Measurements from ENCODE around the gene SNAP29.
"Not testable (repeated sequence)": the region's sequence is repeated elsewhere in the genome, so short reads cannot be mapped to it uniquely, and the experiment has no call there.

SNAP29 gene

DNA sequence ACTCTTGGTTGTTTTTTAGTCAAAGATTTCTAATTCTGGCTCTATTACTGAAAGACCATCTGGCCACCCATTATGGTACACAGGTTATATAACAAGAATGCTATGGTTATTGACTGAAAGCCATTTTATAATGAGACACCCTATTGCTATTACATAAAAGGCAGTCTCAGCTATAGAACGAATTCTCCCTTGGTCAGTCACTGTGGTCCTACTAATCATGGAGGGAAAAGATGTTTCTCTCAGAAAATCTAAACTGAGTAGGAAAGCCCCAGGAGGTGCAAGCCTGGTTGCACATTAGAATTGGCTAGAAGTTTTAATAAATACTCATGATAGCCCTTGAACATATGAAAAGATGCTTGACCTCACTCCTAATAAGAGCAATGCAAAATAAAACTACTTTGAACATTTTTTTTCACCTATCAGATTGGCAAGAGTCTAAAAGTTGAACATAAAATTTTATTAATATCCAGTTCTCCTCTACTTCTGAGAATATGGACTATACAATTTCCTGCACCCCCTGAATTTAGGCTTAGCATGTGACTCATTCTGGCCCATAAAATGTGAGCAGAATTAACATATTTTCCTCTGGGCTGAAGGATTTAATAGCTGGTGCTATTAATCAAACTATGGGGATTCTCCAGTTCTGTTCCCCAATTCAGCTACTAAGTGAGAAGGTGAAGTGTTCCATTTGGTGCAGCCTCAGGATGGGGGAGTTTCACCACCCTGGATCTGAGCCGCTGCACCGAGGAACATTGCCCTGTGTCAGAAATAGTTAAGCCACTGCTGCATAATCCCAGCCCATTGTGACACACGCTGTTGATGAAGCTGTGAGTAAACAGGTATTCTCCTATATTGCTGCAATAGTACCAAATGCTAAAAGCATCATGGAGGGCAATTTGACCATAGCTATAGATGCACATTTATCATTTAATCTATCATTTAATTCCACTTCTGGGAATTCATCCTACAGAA lies 46.9 kb downstream of the SNAP29 start:
- Histone ChIP-seq H4K20me1 (ENCODE audit: insufficient read depth, low read length) (no peaks in the 10 kb centered on the region), H3K79me2 (ENCODE audit: low read length) (no peaks in the 10 kb centered on the region), H3K4me3 (ENCODE audit: low read length) (no peak overlapping the region), H3K9ac (ENCODE audit: low read length) (no peak overlapping the region), H3K27ac (ENCODE audit: low read length) (no peak overlapping the region), H3F3A (ENCODE audit: insufficient read depth, low read length) (no peaks in the 10 kb centered on the region), H3K4me1 (ENCODE audit: low read length) (no peaks in the 10 kb centered on the region), H3K9me2 (replicated peaks; ENCODE audit: insufficient read depth, low read length) (no peaks in the 10 kb centered on the region), H3K9me3 (replicated peaks; ENCODE audit: insufficient read depth, low read length) (no peaks in the 10 kb centered on the region), H3K4me2 (ENCODE audit: low read depth, low read length) (no peak overlapping the region), H3K36me3 (replicated peaks; ENCODE audit: insufficient read depth, low read length) (no peaks in the 10 kb centered on the region), H2AFZ (ENCODE audit: low read length) (no peak overlapping the region), H3K27me3 (replicated peaks; ENCODE audit: insufficient read depth, low read length) (no peaks in the 10 kb centered on the region)
- TF ChIP-seq EZH2phosphoT487 (IDR thresholded peaks at IDR 0.05; ENCODE audit: low read length) (no peak), EZH2 (optimal IDR thresholded peaks at IDR 0.05; ENCODE audit: low read depth, low read length) (no peak)
- TF ChIP-seq, protein P1, sequence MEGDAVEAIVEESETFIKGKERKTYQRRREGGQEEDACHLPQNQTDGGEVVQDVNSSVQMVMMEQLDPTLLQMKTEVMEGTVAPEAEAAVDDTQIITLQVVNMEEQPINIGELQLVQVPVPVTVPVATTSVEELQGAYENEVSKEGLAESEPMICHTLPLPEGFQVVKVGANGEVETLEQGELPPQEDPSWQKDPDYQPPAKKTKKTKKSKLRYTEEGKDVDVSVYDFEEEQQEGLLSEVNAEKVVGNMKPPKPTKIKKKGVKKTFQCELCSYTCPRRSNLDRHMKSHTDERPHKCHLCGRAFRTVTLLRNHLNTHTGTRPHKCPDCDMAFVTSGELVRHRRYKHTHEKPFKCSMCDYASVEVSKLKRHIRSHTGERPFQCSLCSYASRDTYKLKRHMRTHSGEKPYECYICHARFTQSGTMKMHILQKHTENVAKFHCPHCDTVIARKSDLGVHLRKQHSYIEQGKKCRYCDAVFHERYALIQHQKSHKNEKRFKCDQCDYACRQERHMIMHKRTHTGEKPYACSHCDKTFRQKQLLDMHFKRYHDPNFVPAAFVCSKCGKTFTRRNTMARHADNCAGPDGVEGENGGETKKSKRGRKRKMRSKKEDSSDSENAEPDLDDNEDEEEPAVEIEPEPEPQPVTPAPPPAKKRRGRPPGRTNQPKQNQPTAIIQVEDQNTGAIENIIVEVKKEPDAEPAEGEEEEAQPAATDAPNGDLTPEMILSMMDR (IDR thresholded peaks at IDR 0.05; ENCODE audit: low read length): no peak
- DNase-seq: no peak

DNA sequence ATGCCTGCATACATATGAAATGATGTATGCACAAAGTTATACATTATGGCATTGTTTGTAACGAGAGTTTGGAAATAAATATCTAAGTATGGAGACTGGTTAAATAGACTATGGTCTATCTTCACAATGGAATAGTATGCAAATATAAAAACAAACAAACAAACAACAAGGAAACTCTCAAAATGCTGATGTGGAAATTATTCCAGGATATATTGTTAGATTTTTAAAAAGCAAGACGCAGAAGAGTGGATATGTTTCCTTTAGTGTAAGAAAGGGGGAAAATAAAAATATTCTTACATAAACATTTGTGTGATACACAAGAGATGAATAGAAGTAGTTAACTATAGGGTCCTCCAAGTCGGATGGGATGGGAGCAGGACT lies 47.6 kb downstream of the SNAP29 start:
- H3F3A ChIP-seq (ENCODE audit: insufficient read depth, low read length): no peaks in the 10 kb centered on the region
- no peaks in the 10 kb centered on the region for H3K4me1 ChIP-seq (ENCODE audit: low read length)
- no peak overlapping the region for H2AFZ ChIP-seq (ENCODE audit: low read length)
- no peaks in the 10 kb centered on the region for H3K9me3 ChIP-seq (replicated peaks; ENCODE audit: insufficient read depth, low read length)
- no peaks in the 10 kb centered on the region for H3K9me2 ChIP-seq (replicated peaks; ENCODE audit: insufficient read depth, low read length)
- TF ChIP-seq, protein P1 (IDR thresholded peaks at IDR 0.05; ENCODE audit: low read length): no peak
- TF ChIP-seq EZH2 (optimal IDR thresholded peaks at IDR 0.05; ENCODE audit: low read depth, low read length) (no peak), EZH2phosphoT487 (IDR thresholded peaks at IDR 0.05; ENCODE audit: low read length) (no peak)
- no peak overlapping the region for H3K27ac ChIP-seq (ENCODE audit: low read length)
- no peak overlapping the region for H3K4me3 ChIP-seq (ENCODE audit: low read length)
- H3K27me3 ChIP-seq (replicated peaks; ENCODE audit: insufficient read depth, low read length): no peaks in the 10 kb centered on the region
- no peak overlapping the region for H3K9ac ChIP-seq (ENCODE audit: low read length)
- H3K79me2 ChIP-seq (ENCODE audit: low read length): no peaks in the 10 kb centered on the region
- no peaks in the 10 kb centered on the region for H3K36me3 ChIP-seq (replicated peaks; ENCODE audit: insufficient read depth, low read length)
- H3K4me2 ChIP-seq (ENCODE audit: low read depth, low read length): no peak overlapping the region
- DNase-seq: no peak
- no peaks in the 10 kb centered on the region for H4K20me1 ChIP-seq (ENCODE audit: insufficient read depth, low read length)

DNA sequence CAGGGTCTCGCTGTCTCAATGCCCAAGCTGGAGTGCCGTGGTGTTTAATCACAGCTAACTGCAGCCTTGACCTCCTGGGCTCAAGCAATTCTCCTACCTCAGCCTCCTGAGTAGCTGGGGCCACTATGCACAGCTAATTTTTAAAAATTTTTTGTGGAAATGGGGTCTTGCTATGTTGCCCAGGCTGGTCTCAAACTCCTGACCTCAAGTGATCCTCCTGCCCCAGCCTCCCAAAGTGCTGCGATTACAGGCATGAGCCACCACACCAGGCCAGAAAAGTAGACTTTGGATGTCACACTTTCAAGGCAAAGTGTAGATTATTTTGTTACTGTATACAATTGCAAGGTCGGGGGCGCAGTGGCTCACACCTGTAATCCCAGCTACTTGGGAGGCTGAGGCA lies 49.9 kb downstream of the SNAP29 start:
- H3K27ac ChIP-seq (ENCODE audit: low read length); H3K4me3 ChIP-seq (ENCODE audit: low read length); H3K9me2 ChIP-seq (replicated peaks; ENCODE audit: insufficient read depth, low read length); H3K9me3 ChIP-seq (replicated peaks; ENCODE audit: insufficient read depth, low read length); H3K9ac ChIP-seq (ENCODE audit: low read length); H3K4me1 ChIP-seq (ENCODE audit: low read length); H4K20me1 ChIP-seq (ENCODE audit: insufficient read depth, low read length); DNase-seq; H3F3A ChIP-seq (ENCODE audit: insufficient read depth, low read length); H3K79me2 ChIP-seq (ENCODE audit: low read length); H3K4me2 ChIP-seq (ENCODE audit: low read depth, low read length); H3K27me3 ChIP-seq (replicated peaks; ENCODE audit: insufficient read depth, low read length); H2AFZ ChIP-seq (ENCODE audit: low read length); H3K36me3 ChIP-seq (replicated peaks; ENCODE audit: insufficient read depth, low read length): not testable (repeated sequence)

Data from MM.1S (cell line).